ENCODE results near the gene AKR1B1. TPM values are rescaled to one million over a fixed set of nuclear protein-coding genes. Genes with fewer than 3 reads are reported as not detected.

AKR1B1 gene
- total RNA-seq, 2 donors from 2014 or later = 12.9 to 27.5 TPM

DNA sequence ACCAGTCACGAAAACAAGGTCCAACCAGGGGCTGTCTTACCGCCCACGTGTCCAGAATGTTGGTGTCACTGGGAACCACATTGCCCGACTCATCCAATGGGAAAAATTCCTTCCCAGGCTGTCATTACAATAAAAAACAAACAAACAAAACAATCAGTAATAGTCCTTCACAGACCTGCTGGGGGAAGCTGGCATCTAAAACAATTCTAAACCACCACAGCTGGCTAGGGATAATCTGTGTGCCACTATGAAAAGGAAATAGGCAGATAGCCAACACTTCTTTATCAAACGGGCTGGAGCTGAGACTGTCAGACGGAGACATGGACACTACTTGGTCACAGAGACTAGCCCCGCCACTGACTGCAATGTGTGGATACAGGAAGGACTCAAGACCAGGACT, 9.2 kb downstream of the AKR1B1 start:
- DNase-seq = no peak
- TF ChIP-seq, protein P1, sequence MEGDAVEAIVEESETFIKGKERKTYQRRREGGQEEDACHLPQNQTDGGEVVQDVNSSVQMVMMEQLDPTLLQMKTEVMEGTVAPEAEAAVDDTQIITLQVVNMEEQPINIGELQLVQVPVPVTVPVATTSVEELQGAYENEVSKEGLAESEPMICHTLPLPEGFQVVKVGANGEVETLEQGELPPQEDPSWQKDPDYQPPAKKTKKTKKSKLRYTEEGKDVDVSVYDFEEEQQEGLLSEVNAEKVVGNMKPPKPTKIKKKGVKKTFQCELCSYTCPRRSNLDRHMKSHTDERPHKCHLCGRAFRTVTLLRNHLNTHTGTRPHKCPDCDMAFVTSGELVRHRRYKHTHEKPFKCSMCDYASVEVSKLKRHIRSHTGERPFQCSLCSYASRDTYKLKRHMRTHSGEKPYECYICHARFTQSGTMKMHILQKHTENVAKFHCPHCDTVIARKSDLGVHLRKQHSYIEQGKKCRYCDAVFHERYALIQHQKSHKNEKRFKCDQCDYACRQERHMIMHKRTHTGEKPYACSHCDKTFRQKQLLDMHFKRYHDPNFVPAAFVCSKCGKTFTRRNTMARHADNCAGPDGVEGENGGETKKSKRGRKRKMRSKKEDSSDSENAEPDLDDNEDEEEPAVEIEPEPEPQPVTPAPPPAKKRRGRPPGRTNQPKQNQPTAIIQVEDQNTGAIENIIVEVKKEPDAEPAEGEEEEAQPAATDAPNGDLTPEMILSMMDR (IDR thresholded peaks at IDR 0.05) = no peak
- TF ChIP-seq POLR2A (IDR thresholded peaks at IDR 0.05) = no peak
- Histone ChIP-seq H3K4me3 (no peak overlapping the region), H3K27ac (no peak overlapping the region), H3K27me3 (no peaks in the 10 kb centered on the region), H3K36me3 (replicated peaks in 1 of 2; ENCODE audit: insufficient read depth in 1 of 2, low read depth in 2 of 2) (peaks cover 0 to 27% of the 10 kb centered on the region in 2 donors), H3K9me3 (no peaks in the 10 kb centered on the region), H3K4me1 (no peaks in the 10 kb centered on the region)
- 80 to 86% methylated on average over 7 of the region's 7 CpGs for WGBS, 2 donors
- no peak for ATAC-seq
- intact Hi-C loops (cut with DNase I) = no loop called here

DNA sequence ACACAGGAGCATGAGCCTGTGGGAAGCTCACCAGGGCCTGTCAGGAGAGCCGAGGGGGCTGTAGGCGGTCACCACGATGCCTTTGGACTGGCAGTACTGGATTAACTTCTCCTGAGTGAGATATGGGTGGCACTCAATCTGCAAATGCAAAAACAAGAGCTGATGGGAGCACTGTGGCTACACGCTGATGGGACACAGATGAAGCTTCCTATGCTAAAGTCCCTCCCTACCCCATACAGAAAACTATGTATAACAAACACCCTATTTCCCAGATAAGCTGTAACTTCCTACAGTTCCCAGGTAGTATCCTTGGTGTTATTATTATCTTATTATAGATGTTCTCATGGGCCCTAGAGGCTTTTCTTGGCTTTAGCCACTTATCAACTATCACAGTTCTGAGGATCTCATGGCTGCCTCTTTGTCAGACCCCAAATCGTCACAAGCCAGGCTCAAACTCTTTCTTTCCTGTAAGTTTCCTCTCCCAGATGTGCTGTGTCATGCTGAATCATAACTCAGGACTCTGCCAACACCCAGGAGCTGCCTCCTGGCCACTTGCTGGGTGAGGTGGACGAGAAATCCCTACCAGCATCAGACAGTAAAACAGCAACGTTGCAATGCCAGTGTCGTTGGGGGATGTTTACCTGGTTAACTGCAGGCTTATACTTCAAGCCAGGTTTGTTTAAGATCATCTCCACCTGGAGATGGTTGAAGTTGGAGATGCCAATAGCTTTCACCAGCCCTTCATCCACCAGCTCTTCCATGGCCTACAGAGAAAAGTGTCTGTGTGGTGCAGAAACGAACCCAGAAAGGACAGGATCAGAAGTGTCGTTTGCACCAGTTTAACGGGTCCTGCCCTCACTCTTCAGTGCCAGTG, 10.3 kb downstream of the AKR1B1 start:
- 80 to 85% methylated on average over 11 of the region's 11 CpGs for WGBS, 2 donors
- no peak overlapping the region for H3K27ac ChIP-seq
- DNase-seq (no peak), ATAC-seq (no peak)
- peaks cover 0 to 28% of the 10 kb centered on the region in 2 donors for H3K36me3 ChIP-seq (replicated peaks in 1 of 2; ENCODE audit: insufficient read depth in 1 of 2, low read depth in 2 of 2)
- H3K4me1 ChIP-seq = no peaks in the 10 kb centered on the region
- no peak overlapping the region for H3K4me3 ChIP-seq
- no peaks in the 10 kb centered on the region for H3K9me3 ChIP-seq
- no peak for TF ChIP-seq POLR2A (IDR thresholded peaks at IDR 0.05)
- TF ChIP-seq, protein P1 (IDR thresholded peaks at IDR 0.05) = no peak
- intact Hi-C loops (cut with DNase I) = no loop called here
- no peaks in the 10 kb centered on the region for H3K27me3 ChIP-seq

DNA sequence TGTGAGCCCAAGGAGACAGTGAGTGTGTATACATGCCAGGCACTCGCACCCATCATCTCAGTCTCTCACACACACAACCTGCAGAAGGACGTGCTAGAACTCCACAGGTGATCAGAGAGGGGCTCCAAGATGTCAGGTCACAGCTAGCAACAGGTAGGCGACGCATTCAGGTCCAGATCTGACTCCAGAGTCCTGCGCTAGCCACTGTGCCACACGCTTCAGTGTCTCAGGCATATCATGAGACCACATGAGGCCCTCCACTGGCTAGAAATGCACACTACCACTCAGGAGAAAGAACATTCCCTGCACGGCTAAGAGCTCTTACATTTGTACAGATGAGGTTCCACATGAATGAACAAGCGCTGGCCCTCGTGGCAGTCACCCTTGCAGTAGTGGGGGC, 11.5 kb downstream of the AKR1B1 start:
- DNase-seq = no peak
- no peaks in the 10 kb centered on the region for H3K9me3 ChIP-seq
- TF ChIP-seq, protein P1 (IDR thresholded peaks at IDR 0.05) = no peak
- TF ChIP-seq POLR2A (IDR thresholded peaks at IDR 0.05) = no peak
- peaks cover 0 to 30% of the 10 kb centered on the region in 2 donors for H3K36me3 ChIP-seq (replicated peaks in 1 of 2; ENCODE audit: insufficient read depth in 1 of 2, low read depth in 2 of 2)
- intact Hi-C loops (cut with DNase I) = no loop called here
- no peak overlapping the region for H3K27ac ChIP-seq
- no peak overlapping the region for H3K4me3 ChIP-seq
- no peak for ATAC-seq
- H3K4me1 ChIP-seq = no peaks in the 10 kb centered on the region
- H3K27me3 ChIP-seq = no peaks in the 10 kb centered on the region
- WGBS, 2 donors = 91 to 93% methylated on average over 3 to 9 of the region's 9 CpGs

- Histone ChIP-seq H3K4me1 (no peaks in the 10 kb centered on the region), H3K36me3 (replicated peaks in 1 of 2; ENCODE audit: insufficient read depth in 1 of 2, low read depth in 2 of 2) (peaks cover 0 to 30% of the 10 kb centered on the region in 2 donors), H3K27ac (no peak overlapping the region), H3K27me3 (no peaks in the 10 kb centered on the region), H3K4me3 (no peak overlapping the region), H3K9me3 (no peaks in the 10 kb centered on the region)
- ATAC-seq (no peak), DNase-seq (no peak)
- 88 to 92% methylated on average over 5 to 8 of the region's 10 CpGs for WGBS, 2 donors
- no peak for TF ChIP-seq POLR2A (IDR thresholded peaks at IDR 0.05)
- TF ChIP-seq, protein P1 (IDR thresholded peaks at IDR 0.05) = no peak
- intact Hi-C loops (cut with DNase I) = no loop called here
Observed at GRCh38 chr7:134446923-134447322, 12.0 kb downstream of the AKR1B1 start.

GRCh38 chr7:134446446-134446845, 12.5 kb downstream of the AKR1B1 start:
- ATAC-seq (no peak), DNase-seq (no peak)
- Histone ChIP-seq H3K36me3 (replicated peaks in 1 of 2; ENCODE audit: insufficient read depth in 1 of 2, low read depth in 2 of 2) (peaks cover 0 to 30% of the 10 kb centered on the region in 2 donors), H3K4me3 (no peak overlapping the region), H3K9me3 (no peaks in the 10 kb centered on the region), H3K27me3 (no peaks in the 10 kb centered on the region), H3K4me1 (no peaks in the 10 kb centered on the region), H3K27ac (no peak overlapping the region)
- TF ChIP-seq, protein P1 (IDR thresholded peaks at IDR 0.05) = no peak
- TF ChIP-seq POLR2A (IDR thresholded peaks at IDR 0.05) = no peak
- WGBS, 2 donors = 89 to 91% methylated on average over 5 to 9 of the region's 9 CpGs
- intact Hi-C loops (cut with DNase I) = no loop called here

Measured in body of pancreas (tissue), 4 donors.